HL-60 (cell line): ENCODE results near the gene MIPOL1.
"Not testable (repeated sequence)": the region's sequence is repeated elsewhere in the genome, so short reads cannot be mapped to it uniquely, and the experiment has no call there.

Experiments used
- DNase-seq, 2 experiments: peaks; one replicate each; pipeline ENCODE4 v3.0.0-alpha.2; 2010 to 2020; ENCODE audit warnings: low read depth in 1 of 2, low spot score in 1 of 2
- H3K27ac ChIP-seq: fragments of 250-450 bp; sonication (Bioruptor Pico); replicated peaks from 2 replicates; pipeline ENCODE4 v1.5.1; 2020; ENCODE audit warnings: mild to moderate bottlenecking, moderate library complexity
- H3K27me3 ChIP-seq: fragments of 250-450 bp; sonication (Bioruptor Pico); 2 replicates; pipeline ENCODE4 v1.5.1; 2021; ENCODE audit warnings: mild to moderate bottlenecking, moderate library complexity; ENCODE audit not compliant: insufficient read depth, poor library complexity, severe bottlenecking
- H3K4me3 ChIP-seq: replicated peaks from 2 replicates; pipeline ENCODE4 v1.5.1; 2011; ENCODE audit warnings: mild to moderate bottlenecking, control low read depth, low read length; ENCODE audit not compliant: insufficient read depth
- CTCF ChIP-seq: IDR thresholded peaks from one replicate; pipeline ENCODE4 v1.5.1; 2011; ENCODE audit warnings: low read length, control low read depth, inconsistent platforms; ENCODE audit not compliant: insufficient read depth
- GABPA ChIP-seq: IDR thresholded peaks from 2 replicates; pipeline ENCODE4 v1.6.1; 2012; ENCODE audit warnings: low read depth
- POLR2AphosphoS5 ChIP-seq: IDR thresholded peaks from 2 replicates; pipeline ENCODE4 v1.6.1; 2012; ENCODE audit warnings: low read depth
- REST ChIP-seq: IDR thresholded peaks from 2 replicates; pipeline ENCODE4 v1.6.1; 2012; ENCODE audit warnings: low read depth; ENCODE audit not compliant: insufficient replicate concordance
- SPI1 ChIP-seq: IDR thresholded peaks from 2 replicates; pipeline ENCODE4 v1.6.1; 2012; ENCODE audit warnings: low read depth, mild to moderate bottlenecking, borderline replicate concordance

The MIPOL1 gene

GRCh38 chr14:37285220-37285619 lies 87.5 kb downstream of the MIPOL1 start:
- no peak overlapping the region for H3K27ac ChIP-seq
- no peak for DNase-seq
- TF ChIP-seq CTCF (no peak), SPI1 (no peak), GABPA (no peak), POLR2AphosphoS5 (no peak), REST (no peak)
- H3K27me3 ChIP-seq, result no peaks in the 10 kb centered on the region
- H3K4me3 ChIP-seq, result no peak overlapping the region

- no peaks in the 10 kb centered on the region for H3K27me3 ChIP-seq
- no peak overlapping the region for H3K4me3 ChIP-seq
- TF ChIP-seq SPI1 (no peak), GABPA (no peak), POLR2AphosphoS5 (no peak), CTCF (no peak), REST (no peak)
- H3K27ac ChIP-seq, result no peak overlapping the region
- DNase-seq, result no peak
These were observed 92.0 kb downstream of the MIPOL1 start for GRCh38 chr14:37289688-37290087.

GRCh38 chr14:37295262-37295661 lies 97.5 kb downstream of the MIPOL1 start:
- H3K27me3 ChIP-seq, H3K4me3 ChIP-seq, H3K27ac ChIP-seq, DNase-seq: not testable (repeated sequence)

GRCh38 chr14:37311252-37311651 lies 113.5 kb downstream of the MIPOL1 start:
- Histone ChIP-seq H3K4me3 (no peak overlapping the region), H3K27ac (no peak overlapping the region), H3K27me3 (no peaks in the 10 kb centered on the region)
- DNase-seq, result no peak
- no peak for TF ChIP-seq CTCF
- TF ChIP-seq GABPA, result no peak
- no peak for TF ChIP-seq SPI1
- no peak for TF ChIP-seq REST
